Measurements from ENCODE around the gene ZNF236.

Gene ZNF236

DNA sequence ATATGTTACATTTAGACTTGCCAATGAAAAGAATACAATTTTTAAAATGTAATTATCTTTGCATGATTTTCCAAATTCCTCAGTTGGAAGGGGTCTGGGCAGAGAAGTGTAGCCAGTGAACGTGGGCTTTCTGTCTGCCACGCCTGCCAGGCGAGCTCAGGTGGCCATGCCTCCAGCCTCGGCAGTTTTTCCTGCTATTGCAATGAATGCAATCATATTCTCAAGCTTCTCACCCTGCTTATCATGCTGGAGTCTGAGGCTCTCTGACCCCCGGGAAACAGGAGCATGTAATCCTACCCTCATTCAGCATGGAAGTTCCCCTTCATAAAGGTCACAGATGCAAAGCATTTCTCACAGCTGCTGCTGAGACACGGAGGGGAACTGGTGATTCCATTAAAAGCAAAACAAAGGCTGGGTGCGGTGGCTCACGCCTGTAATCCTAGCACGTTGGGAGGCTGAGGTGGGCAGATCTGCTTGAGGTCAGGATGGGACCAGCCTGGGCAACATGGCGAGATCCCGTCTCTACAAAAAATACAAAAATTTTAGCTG is 155.4 kb downstream of the ZNF236 start:
- DNase-seq (ENCODE audit: insufficient read length, low spot score), result no peak
- FAIRE-seq, result no peak
- TF ChIP-seq, protein P1, sequence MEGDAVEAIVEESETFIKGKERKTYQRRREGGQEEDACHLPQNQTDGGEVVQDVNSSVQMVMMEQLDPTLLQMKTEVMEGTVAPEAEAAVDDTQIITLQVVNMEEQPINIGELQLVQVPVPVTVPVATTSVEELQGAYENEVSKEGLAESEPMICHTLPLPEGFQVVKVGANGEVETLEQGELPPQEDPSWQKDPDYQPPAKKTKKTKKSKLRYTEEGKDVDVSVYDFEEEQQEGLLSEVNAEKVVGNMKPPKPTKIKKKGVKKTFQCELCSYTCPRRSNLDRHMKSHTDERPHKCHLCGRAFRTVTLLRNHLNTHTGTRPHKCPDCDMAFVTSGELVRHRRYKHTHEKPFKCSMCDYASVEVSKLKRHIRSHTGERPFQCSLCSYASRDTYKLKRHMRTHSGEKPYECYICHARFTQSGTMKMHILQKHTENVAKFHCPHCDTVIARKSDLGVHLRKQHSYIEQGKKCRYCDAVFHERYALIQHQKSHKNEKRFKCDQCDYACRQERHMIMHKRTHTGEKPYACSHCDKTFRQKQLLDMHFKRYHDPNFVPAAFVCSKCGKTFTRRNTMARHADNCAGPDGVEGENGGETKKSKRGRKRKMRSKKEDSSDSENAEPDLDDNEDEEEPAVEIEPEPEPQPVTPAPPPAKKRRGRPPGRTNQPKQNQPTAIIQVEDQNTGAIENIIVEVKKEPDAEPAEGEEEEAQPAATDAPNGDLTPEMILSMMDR (IDR thresholded peaks at IDR 0.05; ENCODE audit: insufficient read depth, missing control alignments), result no peak

DNA sequence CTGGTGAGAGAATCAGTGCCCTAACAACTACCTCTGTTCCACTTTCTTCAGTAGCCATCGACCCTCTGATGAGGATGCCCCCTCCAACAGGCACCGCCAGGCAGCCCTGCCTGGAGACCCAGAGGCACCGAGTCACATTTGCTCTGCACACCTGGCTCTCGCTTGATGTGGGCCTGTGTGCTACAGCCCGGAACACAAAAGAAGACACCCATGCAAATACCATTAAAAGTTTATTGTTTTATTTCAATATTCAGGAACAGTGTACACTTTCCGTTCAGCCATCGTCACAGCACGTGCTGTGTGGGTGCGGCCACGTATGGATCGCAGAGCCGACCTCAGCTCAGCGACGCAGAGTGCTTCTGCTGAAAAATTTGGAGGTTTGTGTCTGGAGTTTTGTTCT is 156.3 kb downstream of the ZNF236 start:
- DNase-seq (ENCODE audit: insufficient read length, low spot score) (no peak), FAIRE-seq (no peak)
- TF ChIP-seq, protein P1 (IDR thresholded peaks at IDR 0.05; ENCODE audit: insufficient read depth, missing control alignments), result no peak

DNA sequence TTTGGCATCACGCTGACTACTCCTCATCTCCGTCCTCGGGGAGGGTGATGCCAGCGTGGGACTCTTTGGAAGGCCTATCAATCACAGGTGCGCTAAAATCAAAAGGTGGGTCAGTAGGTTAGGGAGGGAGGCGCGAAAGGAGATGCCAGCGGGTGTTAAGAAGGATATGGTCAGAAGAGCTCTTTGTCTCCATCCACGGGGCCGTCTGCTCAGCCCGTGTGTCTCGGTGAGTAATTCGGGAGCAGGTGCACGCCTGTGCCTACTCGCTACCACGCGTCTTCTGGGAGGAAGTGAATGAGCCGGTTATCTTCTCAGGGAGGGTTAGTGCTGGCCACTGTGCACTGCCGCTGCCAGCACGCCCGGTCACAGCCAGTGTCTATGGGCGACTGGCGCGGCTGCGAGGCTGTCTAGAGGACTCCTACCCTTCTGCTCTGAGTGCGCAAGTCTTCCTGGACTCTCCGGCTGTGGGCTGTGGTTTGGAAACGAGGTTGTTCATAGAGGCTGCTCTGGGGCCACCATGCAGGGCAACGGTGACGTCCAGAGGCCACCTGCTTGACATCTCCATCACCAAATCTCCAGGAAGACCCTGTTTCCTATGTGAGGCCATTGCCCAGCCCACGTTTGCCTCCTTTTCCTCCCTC is 156.9 kb downstream of the ZNF236 start:
- FAIRE-seq (no peak), DNase-seq (ENCODE audit: insufficient read length, low spot score) (no peak)
- TF ChIP-seq, protein P1 (IDR thresholded peaks at IDR 0.05; ENCODE audit: insufficient read depth, missing control alignments), result no peak

DNA sequence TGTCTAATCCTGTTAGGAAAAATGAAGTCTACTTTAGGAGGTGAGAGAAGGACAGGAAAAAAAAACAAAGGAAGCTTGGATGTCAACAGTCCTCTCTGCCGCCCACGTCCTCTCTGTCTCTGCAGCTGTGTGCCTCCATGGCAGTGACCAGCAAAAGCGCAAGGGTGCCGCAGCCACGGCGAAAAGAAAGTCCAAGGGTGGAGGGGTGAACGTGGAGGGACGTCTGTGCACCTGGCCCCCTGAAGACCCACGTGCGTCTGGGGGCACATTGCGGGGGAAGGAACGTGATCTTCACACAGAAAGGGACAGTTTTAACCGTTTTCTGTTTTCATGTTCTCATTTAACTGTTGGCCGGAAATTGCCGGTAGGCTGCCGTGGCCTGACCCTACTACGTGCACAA is 157.5 kb downstream of the ZNF236 start:
- TF ChIP-seq, protein P1 (IDR thresholded peaks at IDR 0.05; ENCODE audit: insufficient read depth, missing control alignments), result no peak
- FAIRE-seq, result no peak

DNA sequence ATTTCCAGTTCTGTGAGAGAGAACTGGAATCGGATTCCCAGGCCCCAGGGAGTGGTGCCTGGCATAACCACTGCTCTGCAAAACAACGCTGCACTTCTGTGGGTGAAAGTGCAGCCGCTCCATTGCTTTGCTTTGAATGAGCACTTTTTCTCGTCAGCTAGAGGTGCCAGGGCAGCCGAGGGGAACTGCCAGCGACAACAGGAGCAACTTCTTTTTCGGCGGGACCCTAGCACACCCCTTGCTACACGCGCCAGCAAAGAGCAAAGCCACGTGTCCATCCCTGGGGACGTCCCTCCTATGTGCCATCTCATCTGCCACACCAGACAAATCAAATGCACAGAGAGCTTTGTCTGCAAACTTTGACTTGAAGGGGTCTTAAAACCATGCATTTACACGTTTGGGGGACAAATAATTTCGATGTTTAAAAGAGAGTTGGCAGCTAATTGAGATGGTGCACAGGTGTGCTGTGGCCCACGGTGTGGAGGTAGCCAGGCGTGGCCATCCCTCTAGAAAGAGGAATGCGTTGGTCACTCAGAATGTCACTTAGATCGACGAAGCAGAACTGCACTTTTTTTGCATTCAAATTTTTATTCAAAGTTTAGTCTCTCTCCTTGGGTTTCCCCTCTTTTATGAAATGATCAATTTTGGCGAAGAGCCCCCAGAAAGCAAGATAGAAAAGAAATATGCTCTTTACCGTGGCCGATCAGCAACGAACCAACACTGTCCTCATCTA is 158.5 kb downstream of the ZNF236 start:
- no peak for DNase-seq (ENCODE audit: insufficient read length, low spot score)
- TF ChIP-seq, protein P1 (IDR thresholded peaks at IDR 0.05; ENCODE audit: insufficient read depth, missing control alignments), result no peak
- peak; percentile 6 for FAIRE-seq

More for the DNA sequence above, 157.5 kb downstream of the ZNF236 start:
- no peak for DNase-seq (ENCODE audit: insufficient read length, low spot score)

DNA sequence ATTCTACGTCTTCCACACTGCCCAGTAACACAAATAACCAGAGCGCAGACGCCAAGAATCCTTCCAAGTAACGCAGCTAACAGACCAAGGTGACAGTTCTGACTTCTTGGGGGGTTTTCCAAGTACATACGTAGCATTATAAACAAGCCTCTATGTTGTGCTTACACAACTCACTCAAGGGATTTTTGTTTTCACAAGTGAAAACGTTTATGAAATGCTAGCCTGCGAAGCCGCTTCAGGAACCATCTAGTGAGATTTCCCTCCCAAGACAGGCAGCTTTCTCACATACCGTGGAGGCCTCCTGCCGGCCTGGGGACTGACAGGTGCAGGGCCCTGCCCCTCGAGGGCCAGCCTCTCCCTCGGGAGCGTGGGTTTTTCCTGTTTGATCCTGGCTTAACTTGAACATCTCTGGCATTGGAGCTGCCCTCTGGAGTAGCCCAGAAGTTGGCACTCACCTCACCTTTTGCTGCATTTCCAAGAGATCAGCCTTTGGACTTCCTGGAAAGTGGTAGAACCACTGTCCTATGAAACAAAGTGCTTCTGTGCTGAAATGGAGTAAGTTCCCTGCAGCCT is 159.1 kb downstream of the ZNF236 start:
- FAIRE-seq, result no peak
- TF ChIP-seq, protein P1 (IDR thresholded peaks at IDR 0.05; ENCODE audit: insufficient read depth, missing control alignments), result no peak
- DNase-seq (ENCODE audit: insufficient read length, low spot score), result no peak
